Measurements from ENCODE around the gene OSBPL8.
"Not testable (repeated sequence)": the region's sequence is repeated elsewhere in the genome, so short reads cannot be mapped to it uniquely, and the experiment has no call there.

Gene OSBPL8

DNA sequence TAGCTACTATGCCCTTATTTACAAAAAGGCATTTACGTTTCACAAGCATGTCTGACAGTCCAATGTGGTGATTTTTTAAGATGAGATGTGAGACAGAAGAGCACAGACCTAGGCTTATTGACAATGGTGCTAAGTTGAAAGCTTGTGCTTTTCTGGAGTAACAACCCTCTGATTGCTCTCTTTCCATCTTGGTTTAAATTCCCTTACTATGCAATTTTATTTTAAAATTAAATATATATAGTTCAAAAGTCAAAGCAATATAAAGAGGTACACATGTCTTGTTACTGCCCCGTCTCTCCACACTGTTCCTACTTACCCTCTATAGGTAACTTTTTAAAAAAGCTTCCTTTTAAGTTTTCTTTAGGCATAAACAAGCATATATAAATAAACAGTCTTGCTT, 172.0 kb downstream of the OSBPL8 start:
- Mint-ChIP-seq H3K27me3 (no peaks in the 10 kb centered on the region), H3K27ac (no peak overlapping the region), H3K4me1 (peaks cover 6% of the 10 kb centered on the region), H3K36me3 (peaks cover 62% of the 10 kb centered on the region), H3K9me3 (no peaks in the 10 kb centered on the region), H3K4me3 (no peak overlapping the region)
- CTCF ChIA-PET = no interaction called here
- no peak for DNase-seq

- no peak overlapping the region for H3K4me3 Mint-ChIP-seq
- H3K36me3 Mint-ChIP-seq = peaks cover 48% of the 10 kb centered on the region
- no peak for DNase-seq
- H3K27me3 Mint-ChIP-seq = no peaks in the 10 kb centered on the region
- H3K27ac Mint-ChIP-seq = no peak overlapping the region
- H3K4me1 Mint-ChIP-seq = no peaks in the 10 kb centered on the region
- H3K9me3 Mint-ChIP-seq = no peaks in the 10 kb centered on the region
- CTCF ChIA-PET = no interaction called here
Observed at GRCh38 chr12:76384560-76384959, 175.0 kb downstream of the OSBPL8 start.

DNA sequence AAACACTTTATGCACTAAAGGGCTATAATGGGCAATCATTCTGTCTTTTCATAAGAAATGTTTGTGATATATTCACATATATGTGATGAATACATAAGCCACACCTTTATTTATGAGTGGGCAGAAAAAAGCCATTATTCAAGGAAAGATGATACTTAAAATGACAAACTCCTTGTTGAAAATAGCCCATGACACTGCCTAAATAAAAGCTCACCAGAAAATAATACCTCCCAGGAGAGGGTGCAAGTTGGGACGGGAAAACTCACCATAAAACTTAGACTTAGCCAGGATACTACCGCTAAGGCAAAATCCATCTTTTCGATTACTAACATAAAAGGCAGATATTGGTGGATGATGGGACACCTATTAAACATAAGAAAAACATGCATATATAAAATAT, 175.6 kb downstream of the OSBPL8 start:
- no peaks in the 10 kb centered on the region for H3K9me3 Mint-ChIP-seq
- no peaks in the 10 kb centered on the region for H3K4me1 Mint-ChIP-seq
- H3K4me3 Mint-ChIP-seq = no peak overlapping the region
- H3K36me3 Mint-ChIP-seq = peaks cover 46% of the 10 kb centered on the region
- H3K27me3 Mint-ChIP-seq = no peaks in the 10 kb centered on the region
- no peak for DNase-seq
- CTCF ChIA-PET = no interaction called here
- no peak overlapping the region for H3K27ac Mint-ChIP-seq

DNA sequence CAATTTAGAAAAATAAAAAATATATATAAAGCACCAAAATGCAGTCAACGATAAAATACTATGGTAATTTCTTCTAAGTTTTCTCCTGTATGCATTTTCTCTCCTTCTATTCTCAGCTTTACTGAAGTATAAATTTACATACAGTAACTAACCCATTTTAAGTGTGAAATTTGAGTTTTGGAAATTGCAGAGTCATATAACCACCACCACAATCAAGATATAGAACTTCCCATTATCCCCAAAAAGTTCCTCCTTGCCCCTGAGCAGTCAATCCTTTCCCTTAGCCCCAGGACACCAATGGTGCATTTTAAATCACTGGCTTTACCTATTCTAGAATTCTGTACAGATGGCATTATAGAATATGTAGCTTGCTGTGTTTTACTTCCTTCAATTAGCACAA, 180.3 kb downstream of the OSBPL8 start:
- Mint-ChIP-seq H3K27me3 (no peaks in the 10 kb centered on the region), H3K4me1 (no peaks in the 10 kb centered on the region), H3K36me3 (peaks cover 46% of the 10 kb centered on the region), H3K9me3 (no peaks in the 10 kb centered on the region), H3K27ac (no peak overlapping the region), H3K4me3 (no peak overlapping the region)
- CTCF ChIA-PET = interaction anchor here (0.6 kb wide), 1 partner anchor 226 kb away, joined by 3 read pairs; no protein-coding TSS in a partner anchor
- DNase-seq = no peak

DNA sequence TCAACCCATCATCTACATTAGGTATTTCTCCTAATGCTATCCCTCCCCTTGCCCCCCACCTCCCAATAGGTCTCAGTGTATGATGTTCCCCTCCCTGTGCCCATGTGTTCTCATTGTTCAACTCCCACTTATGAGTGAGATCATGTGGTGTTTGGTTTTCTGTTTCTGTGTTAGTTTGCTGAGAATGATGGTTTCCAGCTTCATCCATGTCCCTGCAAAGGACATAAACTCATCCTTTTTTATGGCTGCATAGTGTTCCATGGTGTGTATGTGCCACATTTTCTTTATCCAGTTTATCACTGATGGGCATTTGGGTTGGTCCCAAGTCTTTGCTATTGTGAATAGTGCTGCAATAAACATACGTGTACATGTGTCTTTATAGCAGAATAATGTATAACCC, 182.7 kb downstream of the OSBPL8 start:
- H3K27ac Mint-ChIP-seq, H3K27me3 Mint-ChIP-seq, DNase-seq, H3K4me1 Mint-ChIP-seq, CTCF ChIA-PET, H3K4me3 Mint-ChIP-seq, H3K9me3 Mint-ChIP-seq: not testable (repeated sequence)
- H3K36me3 Mint-ChIP-seq = peaks cover 42% of the 10 kb centered on the region

DNA sequence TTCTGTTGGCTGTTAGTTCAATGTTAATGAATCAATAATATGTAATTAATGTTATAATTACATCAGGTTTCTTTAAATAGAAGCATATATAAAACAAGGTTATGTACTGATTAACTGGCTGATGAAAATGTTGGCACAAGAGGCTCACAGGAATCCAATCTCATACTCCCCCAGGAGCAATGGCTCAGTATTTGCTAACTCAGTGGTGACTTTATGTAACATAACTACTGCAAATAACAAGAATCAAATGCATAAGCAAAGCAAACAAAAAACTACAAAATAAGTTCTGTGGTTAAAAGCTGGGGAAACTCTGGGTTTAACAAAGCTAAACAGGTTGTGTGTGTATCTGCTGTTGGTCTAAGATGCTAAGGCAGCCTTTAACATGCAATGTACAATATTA, 183.6 kb downstream of the OSBPL8 start:
- H3K27ac Mint-ChIP-seq = no peak overlapping the region
- H3K4me3 Mint-ChIP-seq = no peak overlapping the region
- no peak for DNase-seq
- no peaks in the 10 kb centered on the region for H3K4me1 Mint-ChIP-seq
- no peaks in the 10 kb centered on the region for H3K9me3 Mint-ChIP-seq
- no peaks in the 10 kb centered on the region for H3K27me3 Mint-ChIP-seq
- CTCF ChIA-PET = interaction anchor here (0.5 to 1.1 kb wide), 2 partner anchors 80 to 312 kb away, joined by 3 to 4 read pairs; no protein-coding TSS in a partner anchor
- H3K36me3 Mint-ChIP-seq = peaks cover 43% of the 10 kb centered on the region

GRCh38 chr12:76375470-76375869, 184.1 kb downstream of the OSBPL8 start:
- DNase-seq = no peak
- no peaks in the 10 kb centered on the region for H3K4me1 Mint-ChIP-seq
- H3K4me3 Mint-ChIP-seq = no peak overlapping the region
- no peak overlapping the region for H3K27ac Mint-ChIP-seq
- no peaks in the 10 kb centered on the region for H3K9me3 Mint-ChIP-seq
- H3K36me3 Mint-ChIP-seq = peaks cover 45% of the 10 kb centered on the region
- CTCF ChIA-PET = interaction anchor here (0.5 to 1.1 kb wide), 2 partner anchors 81 to 312 kb away, joined by 3 to 4 read pairs; no protein-coding TSS in a partner anchor
- no peaks in the 10 kb centered on the region for H3K27me3 Mint-ChIP-seq

- Mint-ChIP-seq H3K4me1 (no peaks in the 10 kb centered on the region), H3K9me3 (no peaks in the 10 kb centered on the region), H3K27me3 (no peaks in the 10 kb centered on the region), H3K4me3 (no peak overlapping the region), H3K36me3 (peaks cover 54% of the 10 kb centered on the region), H3K27ac (no peak overlapping the region)
- CTCF ChIA-PET = no interaction called here
- DNase-seq = no peak
Observed at GRCh38 chr12:76374386-76375020, 185.1 kb downstream of the OSBPL8 start.

GRCh38 chr12:76368230-76368629, 191.3 kb downstream of the OSBPL8 start:
- no peaks in the 10 kb centered on the region for H3K4me1 Mint-ChIP-seq
- no peak overlapping the region for H3K4me3 Mint-ChIP-seq
- H3K9me3 Mint-ChIP-seq = peaks cover 6% of the 10 kb centered on the region
- DNase-seq = no peak
- peaks cover 74% of the 10 kb centered on the region for H3K36me3 Mint-ChIP-seq
- H3K27me3 Mint-ChIP-seq = no peaks in the 10 kb centered on the region
- CTCF ChIA-PET = no interaction called here
- H3K27ac Mint-ChIP-seq = no peak overlapping the region

DNA sequence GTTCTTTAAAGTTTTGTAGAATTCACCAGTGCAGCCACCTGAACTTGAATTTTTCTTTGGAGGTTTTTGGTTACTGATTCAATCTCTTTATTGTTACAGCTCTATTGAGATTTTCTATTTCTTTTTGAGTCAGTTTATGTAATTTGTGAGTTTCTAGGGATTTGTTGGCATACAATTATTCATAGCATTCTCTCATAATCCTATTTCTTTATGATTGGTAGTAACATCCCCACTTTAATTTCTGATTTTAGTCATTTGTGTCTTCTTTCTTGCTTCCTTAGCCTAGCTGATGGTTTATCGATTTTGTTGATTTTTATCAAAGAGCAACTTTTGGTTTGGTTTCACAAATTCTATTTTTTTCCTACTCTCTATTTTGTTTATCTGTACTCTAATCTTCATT, 193.4 kb downstream of the OSBPL8 start:
- Mint-ChIP-seq H3K36me3 (peaks cover 79% of the 10 kb centered on the region), H3K4me3 (no peak overlapping the region), H3K4me1 (no peaks in the 10 kb centered on the region), H3K27me3 (no peaks in the 10 kb centered on the region), H3K27ac (no peak overlapping the region), H3K9me3 (peaks cover 6% of the 10 kb centered on the region)
- CTCF ChIA-PET = no interaction called here
- no peak for DNase-seq

DNA sequence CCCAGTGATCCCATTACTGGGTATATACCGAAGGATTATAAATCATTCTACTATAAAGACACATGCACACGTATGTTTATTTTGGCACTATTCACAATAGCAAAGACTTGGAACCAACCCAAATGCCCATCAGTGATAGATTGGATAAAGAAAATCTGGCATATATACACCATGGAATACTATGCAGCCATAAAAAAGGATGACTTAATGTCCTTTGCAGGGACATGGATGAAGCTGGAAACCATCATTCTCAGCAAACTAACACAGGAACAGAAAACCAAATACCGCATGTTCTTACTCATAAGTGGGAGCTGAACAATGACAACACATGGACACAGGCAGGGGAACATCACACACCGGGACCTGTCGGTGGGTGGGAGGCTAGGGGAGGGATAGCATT, 195.4 kb downstream of the OSBPL8 start:
- H3K27ac Mint-ChIP-seq, H3K27me3 Mint-ChIP-seq, H3K4me1 Mint-ChIP-seq, H3K4me3 Mint-ChIP-seq, H3K9me3 Mint-ChIP-seq, CTCF ChIA-PET, DNase-seq: not testable (repeated sequence)
- H3K36me3 Mint-ChIP-seq = peaks cover 74% of the 10 kb centered on the region

GRCh38 chr12:76360316-76360715, 199.3 kb downstream of the OSBPL8 start:
- peaks cover 3% of the 10 kb centered on the region for H3K9me3 Mint-ChIP-seq
- no peak overlapping the region for H3K27ac Mint-ChIP-seq
- no peaks in the 10 kb centered on the region for H3K27me3 Mint-ChIP-seq
- H3K4me3 Mint-ChIP-seq = no peak overlapping the region
- CTCF ChIA-PET = no interaction called here
- no peak for DNase-seq
- peaks cover 65% of the 10 kb centered on the region for H3K36me3 Mint-ChIP-seq
- H3K4me1 Mint-ChIP-seq = no peaks in the 10 kb centered on the region

GRCh38 chr12:76356071-76356470, 203.5 kb downstream of the OSBPL8 start:
- Mint-ChIP-seq H3K9me3 (no peaks in the 10 kb centered on the region), H3K4me3 (no peak overlapping the region), H3K36me3 (peaks cover 36% of the 10 kb centered on the region), H3K4me1 (no peaks in the 10 kb centered on the region), H3K27me3 (no peaks in the 10 kb centered on the region), H3K27ac (no peak overlapping the region)
- DNase-seq = no peak
- CTCF ChIA-PET = interaction anchor here (1.1 kb wide), 1 partner anchor 230 kb away, joined by 3 read pairs; no protein-coding TSS in a partner anchor

GRCh38 chr12:76348079-76348901, 211.3 kb downstream of the OSBPL8 start, which contains the start of gene BBS10:
Gene BBS10 (minus strand): TSS chr12:76348415. CDS start chr12:76348358, 57 bp downstream.
- peak within 1 kb of the TSS; percentile 92 for H3K4me3 Mint-ChIP-seq
- H3K36me3 Mint-ChIP-seq = peaks cover 9% of the 10 kb centered on the region
- peaks cover 34% of the 10 kb centered on the region for H3K4me1 Mint-ChIP-seq

More at GRCh38 chr12:76348079-76348901, 211.3 kb downstream of the OSBPL8 start, which contains the start of gene BBS10:
- CTCF ChIA-PET = interaction anchor here (0.5 to 2.5 kb wide), 11 partner anchors 9 to 821 kb away, joined by 3 to 17 read pairs (median 4); partner anchors contain the start of gene PHLDA1
- Mint-ChIP-seq H3K27me3 (no peaks in the 10 kb centered on the region), H3K9me3 (no peaks in the 10 kb centered on the region), H3K27ac (peak within 1 kb of the TSS; percentile 90)
- peak; percentile 92 for DNase-seq

All from activated naive CD4-positive, alpha-beta T cell treated with anti-CD3 and anti-CD28 coated beads, Interleukin-2, amount 10 ng/mL, durations not matched to agents 7 days and 5 days (primary cell).